NT2/D1 (cell line): ENCODE measurements around the gene PTPRG.

Experiments
- DNase-seq: peaks from one replicate; pipeline ENCODE4 v3.0.0-alpha.2; 2011; ENCODE audit warnings: low read depth, low spot score
- H3K27me3 ChIP-seq: 2 replicates; pipeline ENCODE4 v1.6.0; 2011; ENCODE audit warnings: mild to moderate bottlenecking; ENCODE audit not compliant: insufficient read length, insufficient read depth
- H3K36me3 ChIP-seq: 2 replicates; pipeline ENCODE4 v1.6.1; 2011; ENCODE audit warnings: mild to moderate bottlenecking, low read length, mixed read lengths; ENCODE audit not compliant: insufficient read depth, insufficient read length
- H3K4me1 ChIP-seq: 2 replicates; pipeline ENCODE4 v1.5.1; 2011; ENCODE audit not compliant: insufficient read depth, insufficient read length
- H3K4me3 ChIP-seq: 2 replicates; pipeline ENCODE4 v1.5.1; 2011; ENCODE audit warnings: low read depth; ENCODE audit not compliant: insufficient read length
- H3K9ac ChIP-seq: 2 replicates; pipeline ENCODE4 v1.6.0; 2011; ENCODE audit warnings: low read depth; ENCODE audit not compliant: insufficient read length
- H3K9me3 ChIP-seq: 2 replicates; pipeline ENCODE4 v1.5.1; 2011; ENCODE audit warnings: mild to moderate bottlenecking, low read length; ENCODE audit not compliant: insufficient read depth
- SUZ12 ChIP-seq: IDR thresholded peaks from 2 replicates; pipeline ENCODE4 v1.6.1; 2011; ENCODE audit not compliant: insufficient read length, insufficient read depth; ENCODE audit errors: extremely low read depth
- YY1 ChIP-seq: IDR thresholded peaks from 2 replicates; pipeline ENCODE4 v1.6.1; 2011; ENCODE audit not compliant: insufficient read length, insufficient read depth
- ZNF274 ChIP-seq: IDR thresholded peaks from 2 replicates; pipeline ENCODE4 v1.6.1; 2011; ENCODE audit warnings: mild to moderate bottlenecking, low read depth, low read length

Gene PTPRG

GRCh38 chr3:62178032-62178431 is 616.7 kb downstream of the PTPRG start:
- no peak for DNase-seq
- Histone ChIP-seq H3K9me3 (no peaks in the 10 kb centered on the region), H3K4me1 (no peaks in the 10 kb centered on the region), H3K36me3 (no peaks in the 10 kb centered on the region), H3K9ac (no peak overlapping the region), H3K4me3 (no peak overlapping the region), H3K27me3 (no peaks in the 10 kb centered on the region)
- no peak for TF ChIP-seq YY1
- TF ChIP-seq ZNF274: no peak
- TF ChIP-seq SUZ12: no peak

- TF ChIP-seq ZNF274: no peak
- no peak for TF ChIP-seq YY1
- no peak for TF ChIP-seq SUZ12
- no peak for DNase-seq
Measured at GRCh38 chr3:62178739-62179600, 617.6 kb downstream of the PTPRG start.

GRCh38 chr3:62180514-62180913 is 619.1 kb downstream of the PTPRG start:
- Histone ChIP-seq H3K4me1 (no peaks in the 10 kb centered on the region), H3K9me3 (no peaks in the 10 kb centered on the region), H3K4me3 (no peak overlapping the region), H3K27me3 (no peaks in the 10 kb centered on the region), H3K36me3 (no peaks in the 10 kb centered on the region), H3K9ac (no peak overlapping the region)
- no peak for DNase-seq
- TF ChIP-seq ZNF274 (no peak), SUZ12 (no peak), YY1 (no peak)

More at GRCh38 chr3:62178739-62179600, 617.6 kb downstream of the PTPRG start:
- Histone ChIP-seq H3K36me3 (no peaks in the 10 kb centered on the region), H3K9ac (no peak overlapping the region), H3K27me3 (no peaks in the 10 kb centered on the region), H3K9me3 (no peaks in the 10 kb centered on the region), H3K4me3 (no peak overlapping the region), H3K4me1 (no peaks in the 10 kb centered on the region)

- no peaks in the 10 kb centered on the region for H3K9me3 ChIP-seq
- no peak overlapping the region for H3K9ac ChIP-seq
- no peak for TF ChIP-seq ZNF274
- TF ChIP-seq SUZ12: no peak
- DNase-seq: no peak
- H3K36me3 ChIP-seq: no peaks in the 10 kb centered on the region
- no peaks in the 10 kb centered on the region for H3K27me3 ChIP-seq
- H3K4me3 ChIP-seq: no peak overlapping the region
- H3K4me1 ChIP-seq: no peaks in the 10 kb centered on the region
Measured at GRCh38 chr3:62183087-62183486, 621.7 kb downstream of the PTPRG start.

GRCh38 chr3:62183969-62184368 is 622.6 kb downstream of the PTPRG start:
- no peaks in the 10 kb centered on the region for H3K36me3 ChIP-seq

GRCh38 chr3:62184559-62184958 is 623.2 kb downstream of the PTPRG start:
- Histone ChIP-seq H3K4me1 (peaks cover 5% of the 10 kb centered on the region), H3K36me3 (no peaks in the 10 kb centered on the region), H3K27me3 (no peaks in the 10 kb centered on the region), H3K9me3 (no peaks in the 10 kb centered on the region), H3K4me3 (no peak overlapping the region), H3K9ac (no peak overlapping the region)
- TF ChIP-seq ZNF274 (no peak), SUZ12 (no peak), YY1 (no peak)
- no peak for DNase-seq

More at GRCh38 chr3:62183969-62184368, 622.6 kb downstream of the PTPRG start:
- DNase-seq: no peak
- Histone ChIP-seq H3K4me3 (no peak overlapping the region), H3K9me3 (no peaks in the 10 kb centered on the region), H3K9ac (no peak overlapping the region), H3K4me1 (no peaks in the 10 kb centered on the region), H3K27me3 (no peaks in the 10 kb centered on the region)
- TF ChIP-seq SUZ12 (no peak), ZNF274 (no peak), YY1 (no peak)

GRCh38 chr3:62187022-62187431 is 625.7 kb downstream of the PTPRG start:
- TF ChIP-seq YY1 (no peak), ZNF274 (no peak), SUZ12 (no peak)

More at GRCh38 chr3:62187022-62187431, 625.7 kb downstream of the PTPRG start:
- DNase-seq: no peak
- Histone ChIP-seq H3K27me3 (no peaks in the 10 kb centered on the region), H3K4me3 (no peak overlapping the region), H3K36me3 (peaks cover 10% of the 10 kb centered on the region), H3K9me3 (no peaks in the 10 kb centered on the region), H3K4me1 (peaks cover 11% of the 10 kb centered on the region), H3K9ac (no peak overlapping the region)
